HG03460 (cell line): ENCODE measurements around the gene FRMD4A.

Source experiments
- ATAC-seq: cut with Tn5 transposase; IDR thresholded peaks from one replicate; pipeline ENCODE4 v1.9.1; 2021; ENCODE audit not compliant: unreplicated experiment

Gene FRMD4A

DNA sequence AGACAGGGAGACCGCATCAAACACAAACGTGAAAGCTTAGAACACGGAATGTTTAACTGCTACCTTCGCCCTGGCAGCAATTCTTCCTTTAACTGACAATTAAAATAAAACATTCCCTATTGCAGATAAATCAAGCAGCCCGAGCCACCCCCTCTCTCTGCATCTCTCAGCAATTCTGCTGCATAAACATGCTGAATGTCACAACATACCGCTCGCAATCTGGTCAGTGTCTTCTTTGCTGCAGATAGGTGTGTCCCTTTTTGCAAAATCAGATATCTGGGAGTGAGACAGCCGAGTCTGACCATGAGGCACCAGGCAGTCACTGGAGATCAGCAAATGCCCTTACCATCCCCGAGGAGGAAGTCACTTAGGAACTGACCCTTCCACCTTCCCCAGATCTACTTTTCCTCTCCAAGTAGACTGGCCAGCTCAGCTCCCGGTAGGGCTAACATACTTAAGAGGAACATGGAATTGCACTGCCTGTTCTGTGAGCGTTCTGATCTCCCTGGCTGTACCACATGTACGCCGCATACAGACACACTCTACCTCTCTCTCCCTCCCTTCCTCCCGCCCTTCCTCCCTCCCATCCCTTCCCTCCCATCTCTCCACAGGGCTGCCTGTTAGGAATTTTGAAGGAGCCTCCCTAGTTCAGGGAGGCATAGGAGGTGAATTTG, at the start of gene FRMD4A:
Gene FRMD4A, minus strand, starts transcription at position 537 of the 674 bp plus-strand sequence.
- ATAC-seq: no peak

DNA sequence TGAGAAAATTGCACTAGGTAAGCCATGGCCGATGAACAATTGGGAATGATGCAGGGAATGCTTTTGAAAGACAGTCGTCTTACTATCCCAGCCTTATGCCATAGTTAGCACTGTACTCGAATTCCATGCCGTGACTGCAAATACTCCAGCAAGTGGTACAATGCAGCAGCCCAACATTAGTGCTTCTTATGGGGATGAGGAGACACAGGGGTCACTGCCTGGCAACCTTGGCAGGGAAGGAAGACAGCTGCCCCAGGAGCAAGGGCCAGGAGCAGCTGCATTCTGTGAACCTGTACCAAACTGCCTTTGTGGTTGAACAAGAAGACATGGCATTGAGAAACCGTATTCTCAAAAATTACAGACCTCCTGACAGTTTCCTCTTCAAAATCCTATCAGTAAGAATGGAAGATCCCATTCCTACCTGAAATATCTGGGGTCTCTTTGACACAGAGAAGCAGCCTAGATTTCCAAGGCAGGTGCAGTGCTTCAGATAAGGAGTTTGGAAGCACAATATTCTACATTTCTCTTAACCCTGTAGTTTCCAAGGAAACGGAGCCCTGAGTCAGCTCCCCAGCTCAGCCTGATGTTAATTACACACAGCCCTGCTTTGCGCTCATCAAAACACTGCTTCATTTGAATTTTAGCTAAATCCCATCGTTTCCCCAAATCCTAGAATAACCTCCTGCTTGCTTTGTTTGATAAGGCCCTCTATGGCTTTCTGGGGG, 49.0 kb upstream of the FRMD4A start:
- ATAC-seq: no peak

GRCh38 chr10:14378387-14378960, 47.8 kb upstream of the FRMD4A start:
- ATAC-seq: no peak

DNA sequence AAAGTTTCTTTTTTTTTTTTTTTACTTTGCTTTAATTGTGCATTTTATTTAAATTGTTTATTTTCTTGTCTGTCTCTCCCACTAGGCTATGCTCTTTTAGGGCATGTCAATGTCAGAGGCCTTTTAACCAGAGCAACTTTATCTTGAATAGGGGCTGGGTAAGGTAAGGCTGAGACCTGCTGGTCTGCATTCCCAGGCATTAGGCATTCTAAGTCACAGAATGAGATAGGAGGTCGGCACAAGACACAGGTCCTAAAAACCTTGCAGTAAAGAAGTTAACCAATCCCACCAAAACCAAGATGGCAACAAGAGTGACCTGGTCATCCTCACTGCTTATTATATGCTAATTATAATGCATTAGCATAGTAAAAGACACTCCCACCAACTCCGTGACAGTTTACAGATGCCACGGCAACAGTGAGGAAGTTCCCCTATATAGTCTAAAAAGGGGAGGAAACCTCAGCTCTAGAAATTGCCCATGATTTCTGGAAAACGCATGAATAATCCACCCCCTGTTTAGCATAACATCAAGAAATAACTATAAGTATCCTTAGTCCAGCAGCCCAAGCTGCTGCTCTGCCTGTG, 47.0 kb upstream of the FRMD4A start:
- ATAC-seq: no peak

DNA sequence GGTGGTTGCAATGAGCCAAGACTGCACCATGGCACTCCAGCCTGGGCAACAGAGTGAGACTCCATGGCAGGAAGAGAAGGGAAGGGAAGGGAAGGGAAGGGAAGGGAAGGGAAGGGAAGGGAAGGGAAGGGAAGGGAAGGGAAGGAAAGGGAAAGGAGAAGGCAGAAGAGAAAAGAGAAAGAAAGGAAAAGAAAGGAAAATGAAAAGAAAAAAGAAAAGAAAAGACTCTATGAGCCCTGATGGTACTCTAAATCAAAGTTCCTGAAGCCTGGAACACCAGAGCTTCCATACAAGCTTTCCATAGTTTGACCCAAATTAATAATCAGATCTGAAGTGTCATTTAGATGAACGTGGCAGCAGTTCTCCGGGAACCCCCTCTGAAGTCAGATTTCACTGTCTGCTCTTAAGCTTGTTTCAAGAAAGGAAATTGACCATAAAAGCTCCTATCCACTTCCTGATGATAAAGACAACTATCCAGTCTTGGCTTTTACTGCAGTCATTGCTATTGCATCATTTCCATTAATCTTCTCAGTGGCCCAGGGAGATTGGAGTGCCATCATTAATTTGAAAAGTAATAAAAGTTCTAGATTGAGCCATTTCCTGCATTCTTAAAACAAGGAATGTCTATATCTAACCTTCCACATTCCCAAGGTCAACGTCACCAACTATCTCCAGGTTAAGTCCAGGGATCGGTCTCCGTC, 44.2 kb upstream of the FRMD4A start:
- no peak for ATAC-seq

- ATAC-seq: no peak
These were observed 41.9 kb upstream of the FRMD4A start for GRCh38 chr10:14372606-14373005.

GRCh38 chr10:14371581-14371980, 40.9 kb upstream of the FRMD4A start:
- ATAC-seq: no peak

DNA sequence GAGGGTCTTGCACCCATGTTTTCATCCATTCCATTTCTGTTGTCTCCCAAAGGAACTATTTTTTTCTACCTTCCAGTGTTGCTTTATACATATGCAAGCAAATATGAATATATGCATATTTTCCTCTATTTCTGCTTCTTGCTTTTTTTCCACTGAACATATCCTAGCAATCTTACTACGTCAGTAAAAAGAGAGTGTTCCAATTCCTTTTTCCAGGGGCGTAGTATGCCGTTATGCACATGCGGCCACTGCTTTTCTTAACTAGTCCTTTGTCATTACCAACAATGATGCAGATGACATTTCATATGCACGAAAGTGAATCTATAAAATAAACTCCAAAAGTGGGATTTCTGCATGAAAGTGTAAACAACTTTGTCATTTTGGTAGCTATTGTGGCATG, 40.2 kb upstream of the FRMD4A start:
- ATAC-seq: no peak

GRCh38 chr10:14369906-14370305, 39.2 kb upstream of the FRMD4A start:
- no peak for ATAC-seq

- ATAC-seq: no peak
These were observed 36.0 kb upstream of the FRMD4A start for GRCh38 chr10:14366760-14367159.

DNA sequence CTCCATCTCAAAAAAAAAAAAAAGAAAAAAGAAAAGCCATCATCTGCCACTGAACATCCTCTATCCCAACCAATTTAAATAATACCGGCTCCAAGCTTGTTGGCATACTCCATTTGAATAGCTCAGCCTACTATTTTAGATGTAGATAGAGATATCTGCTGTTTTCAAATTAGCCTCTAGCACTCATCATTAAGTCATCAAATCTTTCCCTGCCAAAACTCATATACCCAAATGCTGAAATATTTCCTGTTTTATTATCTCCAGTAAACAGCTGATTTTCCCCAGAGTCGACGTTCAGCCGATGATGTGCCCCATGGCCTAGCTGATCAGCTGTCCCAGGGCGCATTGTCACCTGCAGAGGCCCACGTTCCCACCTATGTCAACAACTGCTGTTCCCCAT, 34.5 kb upstream of the FRMD4A start:
- ATAC-seq: no peak

- ATAC-seq: no peak
These were observed 31.4 kb upstream of the FRMD4A start for GRCh38 chr10:14362104-14362503.

DNA sequence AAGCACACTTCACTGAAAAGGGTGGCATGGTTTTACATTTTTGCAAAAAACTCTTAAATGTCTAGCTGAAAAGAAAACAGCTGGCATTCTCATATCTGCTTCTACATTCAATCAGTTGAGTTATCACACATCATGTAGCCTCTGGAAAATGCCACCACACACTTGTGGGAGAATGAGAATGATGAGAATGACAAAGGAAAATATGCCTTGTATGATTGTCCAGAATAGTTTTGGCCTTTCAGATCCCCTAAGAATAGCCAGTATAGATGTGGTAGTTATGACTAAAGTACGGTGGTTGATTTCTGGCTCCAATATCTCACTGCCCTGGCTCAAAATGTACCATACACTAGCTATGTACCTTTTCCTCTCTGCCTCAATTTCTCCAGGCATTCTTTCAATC, 30.2 kb upstream of the FRMD4A start:
- no peak for ATAC-seq

DNA sequence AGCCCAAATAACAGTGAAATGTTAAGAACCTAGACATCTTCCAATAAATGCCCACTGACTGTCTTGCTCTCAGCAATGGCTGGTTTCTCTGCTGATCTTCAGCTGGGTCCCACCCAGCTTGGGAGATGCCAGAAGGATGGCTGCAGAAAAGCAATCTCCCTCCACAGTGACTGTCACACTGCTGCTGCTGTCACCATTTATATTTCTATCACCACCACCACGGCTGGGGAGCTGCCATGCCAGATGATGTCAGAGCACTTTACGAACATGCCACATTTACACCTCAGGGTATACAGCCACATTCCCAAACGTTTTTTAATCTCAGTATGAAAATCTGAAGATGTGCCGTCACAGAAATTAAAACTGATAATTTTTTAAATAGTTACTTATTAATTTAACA, 29.8 kb upstream of the FRMD4A start:
- no peak for ATAC-seq

- ATAC-seq: no peak
These were observed 28.3 kb upstream of the FRMD4A start for GRCh38 chr10:14358886-14359573.

DNA sequence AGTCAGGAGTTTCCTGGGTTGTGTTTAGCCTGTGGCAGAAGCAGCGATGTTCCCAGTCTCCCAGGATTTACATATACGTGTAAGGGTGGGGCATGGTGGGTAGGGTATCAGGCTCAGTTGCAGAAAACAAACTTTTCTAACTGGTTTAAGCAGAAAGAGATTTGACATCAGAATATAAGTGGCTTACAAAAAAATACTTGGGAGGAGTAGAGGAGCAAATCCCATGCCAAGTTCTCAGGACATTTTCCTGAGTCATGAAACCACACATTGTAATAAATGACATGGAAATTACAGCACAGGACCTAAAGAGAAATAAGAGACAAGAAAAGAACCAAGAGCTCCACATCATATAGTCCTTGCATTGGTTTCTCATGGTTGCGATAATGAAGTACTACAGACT, 26.2 kb upstream of the FRMD4A start:
- ATAC-seq: no peak

DNA sequence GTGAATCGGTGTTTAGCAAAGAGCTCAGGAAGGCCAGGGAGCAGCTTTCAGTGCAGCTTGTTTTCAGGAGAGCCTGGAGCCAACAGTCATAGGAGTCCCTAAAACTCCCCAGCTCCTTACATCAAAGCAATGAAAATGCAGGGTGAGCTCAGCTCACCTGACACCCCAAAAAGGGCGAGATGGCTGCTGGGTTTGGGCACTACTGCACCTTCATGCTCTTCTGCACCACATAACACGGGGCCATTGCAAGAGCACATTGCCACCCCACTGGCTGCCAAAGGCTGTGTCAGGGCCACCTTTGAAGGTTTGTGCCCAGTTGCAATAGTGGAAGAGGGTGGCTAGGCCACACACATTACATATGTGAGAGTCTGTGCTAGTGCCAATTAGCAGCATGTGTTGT, 25.0 kb upstream of the FRMD4A start:
- no peak for ATAC-seq

DNA sequence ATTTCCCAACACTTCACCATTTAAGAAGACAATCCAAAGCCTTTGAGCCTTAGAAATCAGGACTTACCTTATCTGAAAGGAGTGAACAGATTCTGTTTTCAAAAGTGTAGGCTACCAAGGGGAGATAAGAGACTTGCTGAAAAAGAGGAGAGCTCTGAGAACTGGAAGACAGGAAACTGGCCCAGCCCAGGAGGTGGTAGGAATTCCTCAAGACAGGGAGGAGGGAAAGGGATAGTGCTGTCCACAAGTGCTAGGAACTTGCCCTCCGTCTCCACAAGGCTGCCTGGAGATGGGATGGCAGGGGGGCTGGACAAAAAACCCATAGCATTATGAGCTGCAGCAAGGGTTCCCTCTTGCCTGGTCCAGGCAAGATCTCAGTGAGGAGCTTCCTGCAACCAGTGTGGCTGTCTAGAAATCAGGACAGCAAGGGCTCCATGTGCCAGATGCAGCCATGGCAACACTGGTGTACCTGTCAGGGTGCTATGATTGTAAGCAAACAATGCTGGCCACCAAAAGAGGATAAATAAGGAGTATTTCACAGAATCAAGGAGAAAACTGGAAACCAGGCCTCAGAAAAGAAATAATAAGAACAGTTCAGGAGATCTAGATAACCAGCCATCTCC, 22.7 kb upstream of the FRMD4A start:
- no peak for ATAC-seq

- ATAC-seq: no peak
These were observed 19.3 kb upstream of the FRMD4A start for GRCh38 chr10:14350006-14350405.

DNA sequence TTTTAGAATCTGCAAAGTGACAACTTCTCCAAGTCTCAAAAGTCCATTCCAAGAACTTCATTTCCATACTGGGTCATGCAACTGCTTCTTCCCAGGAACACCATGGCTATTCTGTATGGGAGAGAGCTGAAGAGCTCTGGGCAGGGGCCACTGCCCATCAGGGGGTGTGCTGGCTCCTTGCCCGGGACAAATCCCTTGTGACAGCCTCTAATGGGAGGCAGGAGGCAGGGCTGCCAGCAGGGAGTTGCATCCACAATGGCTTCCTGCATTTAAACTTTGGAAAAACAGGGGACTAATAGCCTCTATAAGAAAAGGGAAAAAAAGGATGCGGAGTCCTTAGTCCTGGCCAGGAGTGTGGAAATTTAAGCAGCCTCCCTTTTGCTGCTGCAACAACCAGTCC, 18.4 kb upstream of the FRMD4A start:
- no peak for ATAC-seq
